Measurements from ENCODE around the gene ATXN1. TPM values are rescaled to one million over a fixed set of nuclear protein-coding genes. Genes with fewer than 3 reads are reported as not detected.

Gene ATXN1
- total and polyA plus RNA-seq, 2 of the 8 experiments (the other 6 are each of a cell fraction or from before 2014, with no cell fraction given), result 1.6 to 4.0 TPM

DNA sequence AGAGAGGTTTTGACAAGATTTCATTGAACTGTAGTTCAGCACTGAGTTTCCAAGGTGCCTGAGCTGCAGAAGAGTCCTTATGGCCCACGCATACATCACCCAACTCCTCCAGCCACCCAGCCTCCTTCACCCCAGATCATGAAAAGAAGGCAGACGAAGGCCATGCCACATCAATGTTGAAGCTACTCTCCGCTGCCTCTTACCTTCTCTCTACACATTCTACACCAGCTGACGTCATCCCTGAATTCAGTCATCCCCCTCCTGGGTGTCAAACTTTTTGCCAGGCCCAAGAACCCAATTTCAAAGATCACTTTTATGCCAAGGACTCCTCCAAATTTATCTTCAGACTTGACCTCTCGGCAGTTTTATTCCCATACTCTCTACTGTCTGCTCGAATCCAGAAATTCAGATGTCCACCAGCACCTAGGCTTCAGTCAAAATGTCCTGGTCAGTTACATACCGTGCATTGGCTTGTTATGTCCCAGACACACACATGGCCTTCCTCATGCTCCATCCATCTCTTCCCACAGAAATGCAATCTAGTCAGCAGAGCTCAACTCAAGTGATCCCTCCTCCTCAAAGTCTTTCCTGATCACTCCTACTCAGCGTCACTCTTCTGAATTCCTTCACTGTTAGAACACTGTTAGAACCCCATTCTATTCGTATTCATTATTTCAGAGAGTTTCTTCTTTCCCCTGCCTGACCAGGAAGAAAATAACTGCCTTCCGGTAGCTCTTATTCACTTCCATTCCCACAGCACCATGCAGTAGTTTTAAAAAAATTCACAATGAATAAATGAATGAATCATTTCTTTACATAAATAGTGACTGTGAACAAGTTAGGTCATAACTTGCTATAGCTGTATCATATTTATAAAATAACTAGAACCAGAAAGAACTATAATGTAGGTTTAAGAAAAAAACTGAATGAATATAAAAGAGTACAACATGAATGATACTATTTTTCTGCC, 11.5 kb downstream of the ATXN1 start (continued):
- no peak for TF ChIP-seq CEBPB (IDR thresholded peaks at IDR 0.05; ENCODE audit: low read depth, low read length)
- no peak for TF ChIP-seq RBBP5 (IDR thresholded peaks at IDR 0.05; ENCODE audit: borderline replicate concordance, low read depth, low read length)
- no peak for TF ChIP-seq SP4 (IDR thresholded peaks at IDR 0.05; ENCODE audit: low read length)
- TF ChIP-seq, protein P1, sequence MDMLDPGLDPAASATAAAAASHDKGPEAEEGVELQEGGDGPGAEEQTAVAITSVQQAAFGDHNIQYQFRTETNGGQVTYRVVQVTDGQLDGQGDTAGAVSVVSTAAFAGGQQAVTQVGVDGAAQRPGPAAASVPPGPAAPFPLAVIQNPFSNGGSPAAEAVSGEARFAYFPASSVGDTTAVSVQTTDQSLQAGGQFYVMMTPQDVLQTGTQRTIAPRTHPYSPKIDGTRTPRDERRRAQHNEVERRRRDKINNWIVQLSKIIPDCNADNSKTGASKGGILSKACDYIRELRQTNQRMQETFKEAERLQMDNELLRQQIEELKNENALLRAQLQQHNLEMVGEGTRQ (IDR thresholded peaks at IDR 0.05; ENCODE audit: low read length), result no peak
- TF ChIP-seq, protein P2, sequence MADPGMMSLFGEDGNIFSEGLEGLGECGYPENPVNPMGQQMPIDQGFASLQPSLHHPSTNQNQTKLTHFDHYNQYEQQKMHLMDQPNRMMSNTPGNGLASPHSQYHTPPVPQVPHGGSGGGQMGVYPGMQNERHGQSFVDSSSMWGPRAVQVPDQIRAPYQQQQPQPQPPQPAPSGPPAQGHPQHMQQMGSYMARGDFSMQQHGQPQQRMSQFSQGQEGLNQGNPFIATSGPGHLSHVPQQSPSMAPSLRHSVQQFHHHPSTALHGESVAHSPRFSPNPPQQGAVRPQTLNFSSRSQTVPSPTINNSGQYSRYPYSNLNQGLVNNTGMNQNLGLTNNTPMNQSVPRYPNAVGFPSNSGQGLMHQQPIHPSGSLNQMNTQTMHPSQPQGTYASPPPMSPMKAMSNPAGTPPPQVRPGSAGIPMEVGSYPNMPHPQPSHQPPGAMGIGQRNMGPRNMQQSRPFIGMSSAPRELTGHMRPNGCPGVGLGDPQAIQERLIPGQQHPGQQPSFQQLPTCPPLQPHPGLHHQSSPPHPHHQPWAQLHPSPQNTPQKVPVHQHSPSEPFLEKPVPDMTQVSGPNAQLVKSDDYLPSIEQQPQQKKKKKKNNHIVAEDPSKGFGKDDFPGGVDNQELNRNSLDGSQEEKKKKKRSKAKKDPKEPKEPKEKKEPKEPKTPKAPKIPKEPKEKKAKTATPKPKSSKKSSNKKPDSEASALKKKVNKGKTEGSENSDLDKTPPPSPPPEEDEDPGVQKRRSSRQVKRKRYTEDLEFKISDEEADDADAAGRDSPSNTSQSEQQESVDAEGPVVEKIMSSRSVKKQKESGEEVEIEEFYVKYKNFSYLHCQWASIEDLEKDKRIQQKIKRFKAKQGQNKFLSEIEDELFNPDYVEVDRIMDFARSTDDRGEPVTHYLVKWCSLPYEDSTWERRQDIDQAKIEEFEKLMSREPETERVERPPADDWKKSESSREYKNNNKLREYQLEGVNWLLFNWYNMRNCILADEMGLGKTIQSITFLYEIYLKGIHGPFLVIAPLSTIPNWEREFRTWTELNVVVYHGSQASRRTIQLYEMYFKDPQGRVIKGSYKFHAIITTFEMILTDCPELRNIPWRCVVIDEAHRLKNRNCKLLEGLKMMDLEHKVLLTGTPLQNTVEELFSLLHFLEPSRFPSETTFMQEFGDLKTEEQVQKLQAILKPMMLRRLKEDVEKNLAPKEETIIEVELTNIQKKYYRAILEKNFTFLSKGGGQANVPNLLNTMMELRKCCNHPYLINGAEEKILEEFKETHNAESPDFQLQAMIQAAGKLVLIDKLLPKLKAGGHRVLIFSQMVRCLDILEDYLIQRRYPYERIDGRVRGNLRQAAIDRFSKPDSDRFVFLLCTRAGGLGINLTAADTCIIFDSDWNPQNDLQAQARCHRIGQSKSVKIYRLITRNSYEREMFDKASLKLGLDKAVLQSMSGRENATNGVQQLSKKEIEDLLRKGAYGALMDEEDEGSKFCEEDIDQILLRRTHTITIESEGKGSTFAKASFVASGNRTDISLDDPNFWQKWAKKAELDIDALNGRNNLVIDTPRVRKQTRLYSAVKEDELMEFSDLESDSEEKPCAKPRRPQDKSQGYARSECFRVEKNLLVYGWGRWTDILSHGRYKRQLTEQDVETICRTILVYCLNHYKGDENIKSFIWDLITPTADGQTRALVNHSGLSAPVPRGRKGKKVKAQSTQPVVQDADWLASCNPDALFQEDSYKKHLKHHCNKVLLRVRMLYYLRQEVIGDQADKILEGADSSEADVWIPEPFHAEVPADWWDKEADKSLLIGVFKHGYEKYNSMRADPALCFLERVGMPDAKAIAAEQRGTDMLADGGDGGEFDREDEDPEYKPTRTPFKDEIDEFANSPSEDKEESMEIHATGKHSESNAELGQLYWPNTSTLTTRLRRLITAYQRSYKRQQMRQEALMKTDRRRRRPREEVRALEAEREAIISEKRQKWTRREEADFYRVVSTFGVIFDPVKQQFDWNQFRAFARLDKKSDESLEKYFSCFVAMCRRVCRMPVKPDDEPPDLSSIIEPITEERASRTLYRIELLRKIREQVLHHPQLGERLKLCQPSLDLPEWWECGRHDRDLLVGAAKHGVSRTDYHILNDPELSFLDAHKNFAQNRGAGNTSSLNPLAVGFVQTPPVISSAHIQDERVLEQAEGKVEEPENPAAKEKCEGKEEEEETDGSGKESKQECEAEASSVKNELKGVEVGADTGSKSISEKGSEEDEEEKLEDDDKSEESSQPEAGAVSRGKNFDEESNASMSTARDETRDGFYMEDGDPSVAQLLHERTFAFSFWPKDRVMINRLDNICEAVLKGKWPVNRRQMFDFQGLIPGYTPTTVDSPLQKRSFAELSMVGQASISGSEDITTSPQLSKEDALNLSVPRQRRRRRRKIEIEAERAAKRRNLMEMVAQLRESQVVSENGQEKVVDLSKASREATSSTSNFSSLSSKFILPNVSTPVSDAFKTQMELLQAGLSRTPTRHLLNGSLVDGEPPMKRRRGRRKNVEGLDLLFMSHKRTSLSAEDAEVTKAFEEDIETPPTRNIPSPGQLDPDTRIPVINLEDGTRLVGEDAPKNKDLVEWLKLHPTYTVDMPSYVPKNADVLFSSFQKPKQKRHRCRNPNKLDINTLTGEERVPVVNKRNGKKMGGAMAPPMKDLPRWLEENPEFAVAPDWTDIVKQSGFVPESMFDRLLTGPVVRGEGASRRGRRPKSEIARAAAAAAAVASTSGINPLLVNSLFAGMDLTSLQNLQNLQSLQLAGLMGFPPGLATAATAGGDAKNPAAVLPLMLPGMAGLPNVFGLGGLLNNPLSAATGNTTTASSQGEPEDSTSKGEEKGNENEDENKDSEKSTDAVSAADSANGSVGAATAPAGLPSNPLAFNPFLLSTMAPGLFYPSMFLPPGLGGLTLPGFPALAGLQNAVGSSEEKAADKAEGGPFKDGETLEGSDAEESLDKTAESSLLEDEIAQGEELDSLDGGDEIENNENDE (IDR thresholded peaks at IDR 0.05; ENCODE audit: insufficient replicate concordance, low read length), result no peak
